ENCODE measurements around the gene APEX1. TPM values are rescaled to one million over a fixed set of nuclear protein-coding genes. Genes with fewer than 3 reads are reported as not detected.
"Not testable (repeated sequence)": the region's sequence is repeated elsewhere in the genome, so short reads cannot be mapped to it uniquely, and the experiment has no call there.

Gene APEX1
- total RNA-seq, 1 donor from 2014 or later, result 265 TPM

DNA sequence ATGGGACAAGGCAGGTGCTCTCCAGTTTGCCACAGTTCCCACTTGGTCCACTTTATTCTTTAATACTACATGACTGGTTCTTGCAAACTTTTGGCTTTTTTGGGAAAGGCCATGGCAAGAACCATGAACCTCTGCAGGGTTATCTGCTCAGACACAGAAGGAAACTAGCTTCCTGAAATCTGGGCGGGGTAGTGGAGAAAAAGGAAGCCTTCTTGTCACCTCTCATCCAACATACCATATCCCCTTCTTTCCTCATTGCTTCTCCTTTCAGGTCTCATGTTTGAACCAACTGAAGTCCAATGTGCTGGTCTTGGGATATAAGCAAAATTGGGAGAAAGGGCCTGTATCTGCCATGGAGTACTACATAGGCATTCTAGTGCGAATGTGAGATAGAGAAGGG lies 13.6 kb upstream of the APEX1 start:
- Mint-ChIP-seq H3K27ac (ENCODE audit: unreplicated experiment) (no peak overlapping the region), H3K9me3 (ENCODE audit: unreplicated experiment) (peaks cover 7% of the 10 kb centered on the region), H3K36me3 (ENCODE audit: unreplicated experiment) (peaks cover 15% of the 10 kb centered on the region), H3K4me3 (ENCODE audit: unreplicated experiment) (no peak overlapping the region), H3K27me3 (ENCODE audit: unreplicated experiment) (peaks cover 8% of the 10 kb centered on the region), H3K4me1 (ENCODE audit: low read depth, unreplicated experiment) (no peaks in the 10 kb centered on the region)
- DNase-seq, result no peak
- TF ChIP-seq, protein P1, sequence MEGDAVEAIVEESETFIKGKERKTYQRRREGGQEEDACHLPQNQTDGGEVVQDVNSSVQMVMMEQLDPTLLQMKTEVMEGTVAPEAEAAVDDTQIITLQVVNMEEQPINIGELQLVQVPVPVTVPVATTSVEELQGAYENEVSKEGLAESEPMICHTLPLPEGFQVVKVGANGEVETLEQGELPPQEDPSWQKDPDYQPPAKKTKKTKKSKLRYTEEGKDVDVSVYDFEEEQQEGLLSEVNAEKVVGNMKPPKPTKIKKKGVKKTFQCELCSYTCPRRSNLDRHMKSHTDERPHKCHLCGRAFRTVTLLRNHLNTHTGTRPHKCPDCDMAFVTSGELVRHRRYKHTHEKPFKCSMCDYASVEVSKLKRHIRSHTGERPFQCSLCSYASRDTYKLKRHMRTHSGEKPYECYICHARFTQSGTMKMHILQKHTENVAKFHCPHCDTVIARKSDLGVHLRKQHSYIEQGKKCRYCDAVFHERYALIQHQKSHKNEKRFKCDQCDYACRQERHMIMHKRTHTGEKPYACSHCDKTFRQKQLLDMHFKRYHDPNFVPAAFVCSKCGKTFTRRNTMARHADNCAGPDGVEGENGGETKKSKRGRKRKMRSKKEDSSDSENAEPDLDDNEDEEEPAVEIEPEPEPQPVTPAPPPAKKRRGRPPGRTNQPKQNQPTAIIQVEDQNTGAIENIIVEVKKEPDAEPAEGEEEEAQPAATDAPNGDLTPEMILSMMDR (IDR thresholded peaks at IDR 0.05; ENCODE audit: partially characterized antibody, unreplicated experiment), result no peak

DNA sequence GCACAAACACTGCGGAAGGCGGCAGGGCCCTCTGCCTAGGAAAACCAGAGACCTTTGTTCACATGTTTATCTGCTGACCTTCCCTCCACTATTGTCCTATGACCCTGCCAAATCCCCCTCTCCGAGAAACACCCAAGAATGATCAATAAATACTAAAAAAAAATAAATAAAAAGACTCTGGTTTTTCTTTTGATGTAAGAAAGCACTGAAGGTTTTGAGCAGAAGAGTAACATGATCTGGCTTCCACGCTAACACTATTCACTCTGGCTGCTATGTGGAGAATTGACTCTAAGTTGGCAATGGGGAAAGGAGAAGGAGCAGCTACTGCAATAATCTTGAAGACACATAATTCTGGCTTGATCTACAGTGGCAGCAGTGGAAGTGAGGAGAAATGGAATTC lies 11.4 kb upstream of the APEX1 start:
- H3K27ac Mint-ChIP-seq (ENCODE audit: unreplicated experiment); H3K4me1 Mint-ChIP-seq (ENCODE audit: low read depth, unreplicated experiment); H3K4me3 Mint-ChIP-seq (ENCODE audit: unreplicated experiment); DNase-seq; H3K27me3 Mint-ChIP-seq (ENCODE audit: unreplicated experiment); H3K9me3 Mint-ChIP-seq (ENCODE audit: unreplicated experiment): not testable (repeated sequence)
- H3K36me3 Mint-ChIP-seq (ENCODE audit: unreplicated experiment), result peaks cover 20% of the 10 kb centered on the region

DNA sequence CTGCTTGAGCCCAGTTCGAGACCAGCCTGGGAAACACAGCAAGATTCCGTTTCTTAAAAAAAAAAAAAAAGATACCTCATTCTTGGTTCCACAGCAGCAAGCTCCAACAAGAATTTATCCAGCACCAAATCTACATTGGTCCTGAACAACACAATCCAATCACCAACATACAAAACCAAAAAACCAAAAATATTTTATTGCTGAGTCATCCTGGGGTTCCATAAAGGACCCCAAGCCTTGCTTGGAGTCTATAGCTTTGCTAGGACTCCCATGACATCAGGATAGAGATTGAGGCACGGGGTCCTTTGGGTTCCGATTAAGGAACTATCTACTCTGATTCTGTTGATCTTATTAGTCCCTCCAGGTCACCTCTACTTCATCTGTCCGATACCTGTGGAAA lies 8.1 kb upstream of the APEX1 start:
- H3K36me3 Mint-ChIP-seq (ENCODE audit: unreplicated experiment), result peaks cover 16% of the 10 kb centered on the region
- H3K4me3 Mint-ChIP-seq (ENCODE audit: unreplicated experiment), result peak overlapping the region; percentile 46
- no peaks in the 10 kb centered on the region for H3K27me3 Mint-ChIP-seq (ENCODE audit: unreplicated experiment)
- TF ChIP-seq, protein P1 (IDR thresholded peaks at IDR 0.05; ENCODE audit: partially characterized antibody, unreplicated experiment), result no peak
- no peaks in the 10 kb centered on the region for H3K9me3 Mint-ChIP-seq (ENCODE audit: unreplicated experiment)
- DNase-seq, result no peak
- H3K4me1 Mint-ChIP-seq (ENCODE audit: low read depth, unreplicated experiment), result peaks cover 8% of the 10 kb centered on the region
- no peak overlapping the region for H3K27ac Mint-ChIP-seq (ENCODE audit: unreplicated experiment)

DNA sequence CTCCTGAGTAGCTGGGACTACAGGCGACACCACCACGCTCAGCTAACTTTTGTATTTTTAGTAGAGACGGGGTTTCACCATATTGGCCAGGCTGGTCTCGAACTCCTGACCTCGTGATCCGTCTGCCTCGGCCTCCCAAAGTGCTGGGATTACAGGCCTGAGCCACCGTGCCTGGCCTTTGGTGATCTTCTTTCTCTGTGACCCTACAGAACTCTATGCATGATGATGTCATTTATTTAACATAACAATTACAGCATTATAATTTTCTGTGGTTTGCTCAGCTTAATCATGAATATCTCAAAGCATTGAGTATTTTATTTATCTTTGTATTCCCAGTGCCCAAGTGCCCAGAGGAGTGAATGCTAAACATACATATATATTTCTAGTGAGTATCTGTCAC lies 2.2 kb upstream of the APEX1 start:
- not testable (repeated sequence) for H3K27me3 Mint-ChIP-seq (ENCODE audit: unreplicated experiment); H3K27ac Mint-ChIP-seq (ENCODE audit: unreplicated experiment); DNase-seq; H3K9me3 Mint-ChIP-seq (ENCODE audit: unreplicated experiment); H3K36me3 Mint-ChIP-seq (ENCODE audit: unreplicated experiment)
- Mint-ChIP-seq H3K4me3 (ENCODE audit: unreplicated experiment) (peak overlapping the region; percentile 61), H3K4me1 (ENCODE audit: low read depth, unreplicated experiment) (peaks cover 14% of the 10 kb centered on the region)

DNA sequence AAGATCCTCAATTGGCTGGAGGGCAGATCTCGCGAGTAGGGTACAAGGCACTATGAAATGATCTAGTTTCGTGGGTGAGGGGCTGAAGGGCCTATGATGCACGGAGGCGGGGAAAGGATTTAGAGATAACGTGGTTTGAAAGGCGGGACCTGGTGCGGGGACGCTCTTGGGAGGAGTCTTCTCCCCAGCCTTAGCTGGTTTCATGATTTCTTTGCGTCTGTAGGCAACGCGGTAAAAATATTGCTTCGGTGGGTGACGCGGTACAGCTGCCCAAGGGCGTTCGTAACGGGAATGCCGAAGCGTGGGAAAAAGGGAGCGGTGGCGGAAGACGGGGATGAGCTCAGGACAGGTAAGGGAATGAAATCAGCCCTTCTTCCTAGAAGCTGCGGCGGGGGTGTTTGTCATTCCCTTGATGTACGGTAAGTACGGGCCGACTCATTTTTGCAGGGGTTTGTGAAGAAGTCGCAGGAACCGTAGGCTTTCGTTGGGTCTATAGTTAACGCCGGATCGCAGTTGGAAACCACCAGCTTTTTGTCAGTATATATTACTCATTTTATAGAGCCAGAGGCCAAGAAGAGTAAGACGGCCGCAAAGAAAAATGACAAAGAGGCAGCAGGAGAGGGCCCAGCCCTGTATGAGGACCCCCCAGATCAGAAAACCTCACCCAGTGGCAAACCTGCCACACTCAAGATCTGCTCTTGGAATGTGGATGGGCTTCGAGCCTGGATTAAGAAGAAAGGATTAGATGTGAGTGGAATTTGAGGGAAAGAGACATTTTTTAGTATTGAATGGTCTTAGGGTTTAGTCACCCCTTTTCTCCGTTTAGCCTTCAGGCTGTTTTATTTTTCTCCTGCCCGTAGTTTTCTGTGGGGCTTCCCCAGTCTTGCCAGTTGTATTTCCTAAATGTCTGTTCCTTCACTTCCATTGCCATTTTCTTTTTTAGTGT lies 602 bp downstream of the APEX1 start:
- DNase-seq, result no peak
- Mint-ChIP-seq H3K4me1 (ENCODE audit: low read depth, unreplicated experiment) (peaks cover 24% of the 10 kb centered on the region), H3K27me3 (ENCODE audit: unreplicated experiment) (peaks cover 3% of the 10 kb centered on the region), H3K36me3 (ENCODE audit: unreplicated experiment) (no peaks in the 10 kb centered on the region), H3K4me3 (ENCODE audit: unreplicated experiment) (no peak overlapping the region), H3K27ac (ENCODE audit: unreplicated experiment) (no peak overlapping the region), H3K9me3 (ENCODE audit: unreplicated experiment) (peaks cover 10% of the 10 kb centered on the region)
- TF ChIP-seq, protein P1 (IDR thresholded peaks at IDR 0.05; ENCODE audit: partially characterized antibody, unreplicated experiment), result no peak

DNA sequence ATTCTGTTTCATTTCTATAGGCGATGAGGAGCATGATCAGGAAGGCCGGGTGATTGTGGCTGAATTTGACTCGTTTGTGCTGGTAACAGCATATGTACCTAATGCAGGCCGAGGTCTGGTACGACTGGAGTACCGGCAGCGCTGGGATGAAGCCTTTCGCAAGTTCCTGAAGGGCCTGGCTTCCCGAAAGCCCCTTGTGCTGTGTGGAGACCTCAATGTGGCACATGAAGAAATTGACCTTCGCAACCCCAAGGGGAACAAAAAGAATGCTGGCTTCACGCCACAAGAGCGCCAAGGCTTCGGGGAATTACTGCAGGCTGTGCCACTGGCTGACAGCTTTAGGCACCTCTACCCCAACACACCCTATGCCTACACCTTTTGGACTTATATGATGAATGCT lies 1.9 kb downstream of the APEX1 start:
- H3K27ac Mint-ChIP-seq (ENCODE audit: unreplicated experiment), result no peak overlapping the region
- H3K36me3 Mint-ChIP-seq (ENCODE audit: unreplicated experiment), result no peaks in the 10 kb centered on the region
- TF ChIP-seq, protein P1 (IDR thresholded peaks at IDR 0.05; ENCODE audit: partially characterized antibody, unreplicated experiment), result no peak
- no peak for DNase-seq
- H3K4me1 Mint-ChIP-seq (ENCODE audit: low read depth, unreplicated experiment), result peaks cover 24% of the 10 kb centered on the region
- H3K4me3 Mint-ChIP-seq (ENCODE audit: unreplicated experiment), result no peak overlapping the region
- peaks cover 13% of the 10 kb centered on the region for H3K9me3 Mint-ChIP-seq (ENCODE audit: unreplicated experiment)
- peaks cover 7% of the 10 kb centered on the region for H3K27me3 Mint-ChIP-seq (ENCODE audit: unreplicated experiment)
